ENCODE results near the gene LHFPL4.

DNA sequence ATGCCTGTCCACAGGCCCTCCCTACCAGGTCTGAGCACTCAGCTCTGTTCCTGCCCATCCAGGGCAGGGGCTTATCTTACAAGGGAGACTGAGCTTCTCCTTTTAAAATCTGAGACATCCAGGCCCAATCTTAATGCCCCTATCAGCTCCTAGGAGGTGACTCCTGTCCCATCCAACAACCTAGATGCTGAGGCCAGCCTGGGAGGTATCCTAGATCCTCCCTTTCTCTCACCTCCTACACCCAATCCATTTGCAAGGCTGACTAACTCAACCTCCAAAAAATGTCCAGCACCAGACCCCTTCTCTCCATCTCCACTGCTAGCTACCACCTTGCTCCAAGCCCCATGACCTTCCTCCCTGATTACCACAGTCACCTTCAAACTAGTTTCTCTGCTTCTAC is 17.4 kb downstream of the LHFPL4 start:
- no peak for TF ChIP-seq CTCF (IDR thresholded peaks at IDR 0.05; ENCODE audit: insufficient read depth, low read length)
- no peak for TF ChIP-seq POLR2AphosphoS5 (IDR thresholded peaks at IDR 0.05; ENCODE audit: low read depth)
- TF ChIP-seq GABPA (IDR thresholded peaks at IDR 0.05; ENCODE audit: low read depth), result no peak
- TF ChIP-seq, protein P1, sequence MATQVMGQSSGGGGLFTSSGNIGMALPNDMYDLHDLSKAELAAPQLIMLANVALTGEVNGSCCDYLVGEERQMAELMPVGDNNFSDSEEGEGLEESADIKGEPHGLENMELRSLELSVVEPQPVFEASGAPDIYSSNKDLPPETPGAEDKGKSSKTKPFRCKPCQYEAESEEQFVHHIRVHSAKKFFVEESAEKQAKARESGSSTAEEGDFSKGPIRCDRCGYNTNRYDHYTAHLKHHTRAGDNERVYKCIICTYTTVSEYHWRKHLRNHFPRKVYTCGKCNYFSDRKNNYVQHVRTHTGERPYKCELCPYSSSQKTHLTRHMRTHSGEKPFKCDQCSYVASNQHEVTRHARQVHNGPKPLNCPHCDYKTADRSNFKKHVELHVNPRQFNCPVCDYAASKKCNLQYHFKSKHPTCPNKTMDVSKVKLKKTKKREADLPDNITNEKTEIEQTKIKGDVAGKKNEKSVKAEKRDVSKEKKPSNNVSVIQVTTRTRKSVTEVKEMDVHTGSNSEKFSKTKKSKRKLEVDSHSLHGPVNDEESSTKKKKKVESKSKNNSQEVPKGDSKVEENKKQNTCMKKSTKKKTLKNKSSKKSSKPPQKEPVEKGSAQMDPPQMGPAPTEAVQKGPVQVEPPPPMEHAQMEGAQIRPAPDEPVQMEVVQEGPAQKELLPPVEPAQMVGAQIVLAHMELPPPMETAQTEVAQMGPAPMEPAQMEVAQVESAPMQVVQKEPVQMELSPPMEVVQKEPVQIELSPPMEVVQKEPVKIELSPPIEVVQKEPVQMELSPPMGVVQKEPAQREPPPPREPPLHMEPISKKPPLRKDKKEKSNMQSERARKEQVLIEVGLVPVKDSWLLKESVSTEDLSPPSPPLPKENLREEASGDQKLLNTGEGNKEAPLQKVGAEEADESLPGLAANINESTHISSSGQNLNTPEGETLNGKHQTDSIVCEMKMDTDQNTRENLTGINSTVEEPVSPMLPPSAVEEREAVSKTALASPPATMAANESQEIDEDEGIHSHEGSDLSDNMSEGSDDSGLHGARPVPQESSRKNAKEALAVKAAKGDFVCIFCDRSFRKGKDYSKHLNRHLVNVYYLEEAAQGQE (IDR thresholded peaks at IDR 0.05; ENCODE audit: insufficient replicate concordance, low read depth), result no peak
- no peak for TF ChIP-seq SPI1 (IDR thresholded peaks at IDR 0.05; ENCODE audit: borderline replicate concordance, low read depth)

All from HL-60 (cell line).